CD4-positive, alpha-beta T cell (primary cell): ENCODE results near the gene ADAM19. TPM values are rescaled to one million over a fixed set of nuclear protein-coding genes. Genes with fewer than 3 reads are reported as not detected.

Experiments
- ATAC-seq: fragments of 200-7000 bp; cut with Tn5 transposase; one replicate; pipeline ENCODE4 v1.10.0; 2022; ENCODE audit warnings: mild to moderate bottlenecking; ENCODE audit not compliant: poor library complexity
- CTCF ChIA-PET: fragments of 350-600 bp; sonication (Branson Sonifier 250); formaldehyde crosslinking; loops from one replicate; lab custom pipeline; 2021; ENCODE audit warnings: antibody characterized with exemption, inconsistent platforms; lab: Charles Lee
- POLR2A ChIA-PET: fragments of 350-600 bp; sonication (Branson Sonifier 250); formaldehyde crosslinking; loops from one replicate; lab custom pipeline; 2021; ENCODE audit warnings: antibody characterized with exemption, inconsistent platforms; lab: Charles Lee
- DNase-seq, 14 experiments: peaks; one replicate each; pipeline ENCODE4 v3.0.0-alpha.2; 2013 to 2020; ENCODE audit warnings: mixed read lengths in 2 of 14
- H3K27ac ChIP-seq, 2 donors: one replicate each; pipeline versions ENCODE4 v1.5.1 to v1.7.0; 2013; ENCODE audit warnings: low read length in 2 of 2, low read depth in 1 of 2, mild to moderate bottlenecking in 1 of 2
- H3K27me3 ChIP-seq, 2 experiments: 1 replicate in 1 of 2; 2 replicates in 1 of 2; pipeline versions ENCODE4 v1.6.1 to v1.7.0; 2013; ENCODE audit warnings: low read length in 2 of 2, control low read depth in 1 of 2, mild to moderate bottlenecking in 1 of 2, moderate library complexity in 1 of 2; ENCODE audit not compliant: insufficient read depth in 2 of 2, control insufficient read depth in 1 of 2
- H3K36me3 ChIP-seq: one replicate; pipeline ENCODE4 v1.6.1; 2013; ENCODE audit warnings: low read length, control low read depth; ENCODE audit not compliant: insufficient read depth
- H3K4me1 ChIP-seq: one replicate; pipeline ENCODE4 v1.6.1; 2013; ENCODE audit warnings: low read length, control low read depth; ENCODE audit not compliant: insufficient read depth
- H3K4me3 ChIP-seq: one replicate; pipeline ENCODE4 v1.5.1; 2013; ENCODE audit warnings: mild to moderate bottlenecking, low read length, moderate library complexity
- H3K9me3 ChIP-seq, 2 experiments: 1 replicate in 1 of 2; 2 replicates in 1 of 2; pipeline versions ENCODE4 v1.6.1 to v1.7.0; 2013; ENCODE audit warnings: low read length in 2 of 2, mild to moderate bottlenecking in 2 of 2, control low read depth in 1 of 2, moderate library complexity in 1 of 2; ENCODE audit not compliant: control insufficient read depth in 1 of 2, insufficient read depth in 1 of 2
- H3K27ac Mint-ChIP-seq: one replicate; pipeline ENCODE4 v1.8.0; 2020; ENCODE audit warnings: mixed read lengths
- H3K27me3 Mint-ChIP-seq: one replicate; pipeline ENCODE4 v1.8.0; 2021; ENCODE audit warnings: mixed read lengths
- H3K36me3 Mint-ChIP-seq: one replicate; pipeline ENCODE4 v1.8.0; 2021; ENCODE audit warnings: low read depth, mixed read lengths
- H3K4me1 Mint-ChIP-seq: one replicate; pipeline ENCODE4 v1.8.0; 2021; ENCODE audit warnings: low read depth, mixed read lengths
- H3K4me3 Mint-ChIP-seq: one replicate; pipeline ENCODE4 v1.8.0; 2020; ENCODE audit warnings: mild to moderate bottlenecking, mixed read lengths
- H3K9me3 Mint-ChIP-seq: one replicate; pipeline ENCODE4 v1.8.0; 2020; ENCODE audit warnings: mixed read lengths
- CTCF ChIP-seq: fragments of 200-600 bp; IDR thresholded peaks from one replicate; pipeline ENCODE4 v1.8.0; 2022; ENCODE audit warnings: antibody characterized with exemption, mild to moderate bottlenecking
- intact Hi-C, 2 experiments: fragments of 100-400 bp; cut with DNase I in 1 of 2; cut with micrococcal nuclease in 1 of 2; formaldehyde crosslinking; loops; one replicate each; pipeline versions ENCODE4 v1.15.1 to v1.9.0; 2023 to 2025; cut with DNase I, micrococcal nuclease
- total RNA-seq, 174 experiments: library from RNA in 2 of 174; stranded (reverse) in 2 of 174; gene quantifications; one replicate each; pipeline ENCODE4 v1.2.3 and lab custom pipeline; 2021 to 2026

Gene ADAM19
- total RNA-seq, 2 experiments from 2014 or later = 26.7 to 29.1 TPM

- H3K27ac ChIP-seq = no peak overlapping the region
- no peaks in the 10 kb centered on the region for H3K27me3 ChIP-seq
- Mint-ChIP-seq H3K36me3 (no peaks in the 10 kb centered on the region), H3K4me3 (no peak overlapping the region), H3K4me1 (peaks cover 58% of the 10 kb centered on the region), H3K9me3 (no peaks in the 10 kb centered on the region), H3K27me3 (no peaks in the 10 kb centered on the region), H3K27ac (no peak overlapping the region)
- ChIA-PET POLR2A (interaction anchor here (0.8 to 1.8 kb wide), 3 partner anchors 17 to 58 kb away, joined by 3 to 5 read pairs (median 4); partner anchors contain the start of genes ADAM19 and SOX30), CTCF (no interaction called here)
- no peaks in the 10 kb centered on the region for H3K36me3 ChIP-seq
- intact Hi-C loops = no loop called here
- no peaks in the 10 kb centered on the region for H3K9me3 ChIP-seq
- ATAC-seq (no peak), DNase-seq (no peak)
- H3K4me1 ChIP-seq = peaks cover 43% of the 10 kb centered on the region
- TF ChIP-seq CTCF = no peak
- H3K4me3 ChIP-seq = no peak overlapping the region
These were observed 17.6 kb upstream of the ADAM19 start for GRCh38 chr5:157593052-157593757.

- intact Hi-C loops = no loop called here
- ATAC-seq (no peak), DNase-seq (no peak)
- Histone ChIP-seq H3K27ac (no peak overlapping the region), H3K9me3 (no peaks in the 10 kb centered on the region), H3K27me3 (no peaks in the 10 kb centered on the region), H3K4me1 (peaks cover 38% of the 10 kb centered on the region), H3K4me3 (no peak overlapping the region), H3K36me3 (no peaks in the 10 kb centered on the region)
- H3K27me3 Mint-ChIP-seq = no peaks in the 10 kb centered on the region
- CTCF ChIA-PET = no interaction called here
- peak overlapping the region; percentile 1 for H3K4me3 Mint-ChIP-seq
- POLR2A ChIA-PET = interaction anchor here (1.2 to 1.8 kb wide), 2 partner anchors 17 to 59 kb away, joined by 4 to 5 read pairs; partner anchors contain the start of genes ADAM19 and SOX30
- no peak overlapping the region for H3K27ac Mint-ChIP-seq
- H3K4me1 Mint-ChIP-seq = peaks cover 54% of the 10 kb centered on the region
- H3K36me3 Mint-ChIP-seq = no peaks in the 10 kb centered on the region
- TF ChIP-seq CTCF = no peak
- H3K9me3 Mint-ChIP-seq = no peaks in the 10 kb centered on the region
These were observed 17.0 kb upstream of the ADAM19 start for GRCh38 chr5:157592594-157592993.

- Mint-ChIP-seq H3K4me1 (peaks cover 33% of the 10 kb centered on the region), H3K27me3 (no peaks in the 10 kb centered on the region), H3K27ac (no peak overlapping the region), H3K36me3 (no peaks in the 10 kb centered on the region), H3K9me3 (no peaks in the 10 kb centered on the region), H3K4me3 (no peak overlapping the region)
- no peak for TF ChIP-seq CTCF
- CTCF ChIA-PET = interaction anchor here (0.6 kb wide), 1 partner anchor 675 kb away, joined by 4 read pairs; no protein-coding TSS in a partner anchor
- Histone ChIP-seq H3K36me3 (no peaks in the 10 kb centered on the region), H3K27me3 (no peaks in the 10 kb centered on the region), H3K4me3 (no peak overlapping the region), H3K4me1 (peaks cover 22% of the 10 kb centered on the region), H3K27ac (no peak overlapping the region), H3K9me3 (no peaks in the 10 kb centered on the region)
- POLR2A ChIA-PET = no interaction called here
- ATAC-seq (no peak), DNase-seq (no peak)
- intact Hi-C loops = no loop called here
These were observed 14.9 kb upstream of the ADAM19 start for GRCh38 chr5:157590478-157590877.
